HEK293 (cell line): ENCODE data around the gene FCER2.

Experiments used
- BCL11A ChIP-seq: fragments of 450-650 bp; formaldehyde crosslinking; IDR thresholded peaks from 2 replicates; pipeline ENCODE4 v1.5.1; 2016; ENCODE audit warnings: low read depth, missing biosample characterization, missing genetic modification characterization
- CTCF ChIP-seq: fragments of 450-650 bp; formaldehyde crosslinking; IDR thresholded peaks from 2 replicates; pipeline ENCODE4 v1.5.1; 2016; ENCODE audit warnings: missing biosample characterization, missing genetic modification characterization
- KLF9 ChIP-seq: fragments of 450-650 bp; formaldehyde crosslinking; IDR thresholded peaks from 2 replicates; pipeline ENCODE4 v1.5.1; 2016; ENCODE audit warnings: missing biosample characterization, missing genetic modification characterization, low read depth
- PBX3 ChIP-seq: sonication (generic); formaldehyde crosslinking; IDR thresholded peaks from 2 replicates; pipeline ENCODE4 v1.8.1; 2022; ENCODE audit warnings: mild to moderate bottlenecking, moderate library complexity, missing genetic modification reagents
- REST ChIP-seq: fragments of 450-650 bp; formaldehyde crosslinking; IDR thresholded peaks from 2 replicates; pipeline ENCODE4 v1.5.1; 2016; ENCODE audit warnings: missing biosample characterization, missing genetic modification characterization
- SCRT1 ChIP-seq: fragments of 450-650 bp; formaldehyde crosslinking; IDR thresholded peaks from 2 replicates; pipeline ENCODE4 v1.5.1; 2016; ENCODE audit warnings: missing biosample characterization, missing genetic modification characterization, borderline replicate concordance
- TRIM28 ChIP-seq: IDR thresholded peaks from 2 replicates; pipeline ENCODE4 v1.6.1; 2011; ENCODE audit warnings: low read length, control low read depth, borderline replicate concordance
- YY1 ChIP-seq: fragments of 450-650 bp; formaldehyde crosslinking; IDR thresholded peaks from 2 replicates; pipeline ENCODE4 v1.5.1; 2018; ENCODE audit warnings: missing biosample characterization, missing genetic modification characterization
- ZNF114 ChIP-seq: fragments of 450-650 bp; formaldehyde crosslinking; IDR thresholded peaks from 2 replicates; pipeline ENCODE4 v1.5.0; 2017; ENCODE audit warnings: missing biosample characterization, missing genetic modification characterization
- ZNF324 ChIP-seq: fragments of 450-650 bp; formaldehyde crosslinking; IDR thresholded peaks from 2 replicates; pipeline ENCODE4 v1.5.1; 2016; ENCODE audit warnings: missing biosample characterization, missing genetic modification characterization
- ZNF639 ChIP-seq: fragments of 450-650 bp; formaldehyde crosslinking; IDR thresholded peaks from 2 replicates; pipeline ENCODE4 v1.5.1; 2016; ENCODE audit warnings: missing biosample characterization, missing genetic modification characterization
- TF ChIP-seq, protein P1 (sequence below): fragments of 450-650 bp; formaldehyde crosslinking; IDR thresholded peaks from 2 replicates; pipeline ENCODE4 v1.5.1; 2016; ENCODE audit warnings: missing biosample characterization, missing genetic modification characterization
- TF ChIP-seq, protein P2 (sequence below): fragments of 450-650 bp; formaldehyde crosslinking; optimal IDR thresholded peaks from 2 replicates; pipeline ENCODE3; 2016; ENCODE audit warnings: missing biosample characterization, mild to moderate bottlenecking, missing genetic modification characterization

DNA sequence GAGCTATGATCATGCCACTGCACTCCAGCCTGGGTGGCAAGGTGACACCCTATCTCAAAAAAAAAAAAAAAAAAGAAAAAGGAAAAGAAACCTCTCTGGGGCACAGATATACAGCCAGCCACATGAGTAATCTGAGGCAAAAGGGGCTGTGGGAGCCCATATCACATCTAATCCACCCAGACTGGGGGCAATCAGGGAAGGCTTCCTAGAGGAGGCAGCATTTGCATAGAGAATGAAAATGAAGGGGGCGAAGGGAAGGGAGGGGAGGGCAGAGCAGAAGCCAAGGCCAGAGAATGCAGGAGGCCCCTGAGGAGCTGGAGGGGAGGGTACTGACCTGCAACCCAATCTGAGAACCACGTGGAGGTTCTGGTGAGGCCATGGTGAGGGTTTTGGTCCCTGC, 51.8 kb downstream of the FCER2 start:
- TF ChIP-seq KLF9 (tag by site-specific recombination) (no peak), CTCF (tag by site-specific recombination) (no peak), ZNF639 (tag by site-specific recombination) (no peak), YY1 (tag by site-specific recombination) (no peak), ZNF324 (no peak), REST (tag by site-specific recombination) (no peak), TRIM28 (no peak), PBX3 (CRISPR knock-in tag) (no peak), ZNF114 (tag by site-specific recombination) (no peak), BCL11A (tag by site-specific recombination) (no peak), SCRT1 (tag by site-specific recombination) (no peak)
- TF ChIP-seq, protein P1, sequence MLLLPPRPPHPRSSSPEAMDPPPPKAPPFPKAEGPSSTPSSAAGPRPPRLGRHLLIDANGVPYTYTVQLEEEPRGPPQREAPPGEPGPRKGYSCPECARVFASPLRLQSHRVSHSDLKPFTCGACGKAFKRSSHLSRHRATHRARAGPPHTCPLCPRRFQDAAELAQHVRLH (tag by site-specific recombination): no peak
- TF ChIP-seq, protein P2, sequence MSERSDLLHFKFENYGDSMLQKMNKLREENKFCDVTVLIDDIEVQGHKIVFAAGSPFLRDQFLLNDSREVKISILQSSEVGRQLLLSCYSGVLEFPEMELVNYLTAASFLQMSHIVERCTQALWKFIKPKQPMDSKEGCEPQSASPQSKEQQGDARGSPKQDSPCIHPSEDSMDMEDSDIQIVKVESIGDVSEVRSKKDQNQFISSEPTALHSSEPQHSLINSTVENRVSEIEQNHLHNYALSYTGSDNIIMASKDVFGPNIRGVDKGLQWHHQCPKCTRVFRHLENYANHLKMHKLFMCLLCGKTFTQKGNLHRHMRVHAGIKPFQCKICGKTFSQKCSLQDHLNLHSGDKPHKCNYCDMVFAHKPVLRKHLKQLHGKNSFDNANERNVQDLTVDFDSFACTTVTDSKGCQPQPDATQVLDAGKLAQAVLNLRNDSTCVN (tag by site-specific recombination): no peak
